ENCODE measurements around the gene ICAM5.
"Not testable (repeated sequence)": the region's sequence is repeated elsewhere in the genome, so short reads cannot be mapped to it uniquely, and the experiment has no call there.

The ICAM5 gene

DNA sequence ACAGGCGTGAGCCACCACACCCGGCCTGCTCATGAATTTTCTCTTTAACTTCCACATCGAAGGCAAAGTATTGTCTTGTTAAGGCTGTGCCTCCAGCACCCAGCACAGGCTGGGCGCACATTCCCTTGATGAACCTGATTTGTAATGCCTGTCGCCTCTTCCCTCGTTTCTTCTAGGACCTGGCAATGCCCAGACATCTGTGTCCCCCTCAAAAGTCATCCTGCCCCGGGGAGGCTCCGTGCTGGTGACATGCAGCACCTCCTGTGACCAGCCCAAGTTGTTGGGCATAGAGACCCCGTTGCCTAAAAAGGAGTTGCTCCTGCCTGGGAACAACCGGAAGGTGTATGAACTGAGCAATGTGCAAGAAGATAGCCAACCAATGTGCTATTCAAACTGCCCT lies 15.2 kb upstream of the ICAM5 start:
- Histone ChIP-seq H3K4me3 (ENCODE audit: low read length) (no peak overlapping the region), H3K27me3 (ENCODE audit: control insufficient read depth, insufficient read depth, low read length) (no peaks in the 10 kb centered on the region), H3K4me1 (ENCODE audit: control insufficient read depth, insufficient read depth, low read length) (no peaks in the 10 kb centered on the region), H3K27ac (ENCODE audit: low read depth, low read length) (no peak overlapping the region), H3K36me3 (ENCODE audit: control insufficient read depth, insufficient read depth, low read length) (no peaks in the 10 kb centered on the region), H3K9ac (ENCODE audit: low read length) (no peak overlapping the region)

DNA sequence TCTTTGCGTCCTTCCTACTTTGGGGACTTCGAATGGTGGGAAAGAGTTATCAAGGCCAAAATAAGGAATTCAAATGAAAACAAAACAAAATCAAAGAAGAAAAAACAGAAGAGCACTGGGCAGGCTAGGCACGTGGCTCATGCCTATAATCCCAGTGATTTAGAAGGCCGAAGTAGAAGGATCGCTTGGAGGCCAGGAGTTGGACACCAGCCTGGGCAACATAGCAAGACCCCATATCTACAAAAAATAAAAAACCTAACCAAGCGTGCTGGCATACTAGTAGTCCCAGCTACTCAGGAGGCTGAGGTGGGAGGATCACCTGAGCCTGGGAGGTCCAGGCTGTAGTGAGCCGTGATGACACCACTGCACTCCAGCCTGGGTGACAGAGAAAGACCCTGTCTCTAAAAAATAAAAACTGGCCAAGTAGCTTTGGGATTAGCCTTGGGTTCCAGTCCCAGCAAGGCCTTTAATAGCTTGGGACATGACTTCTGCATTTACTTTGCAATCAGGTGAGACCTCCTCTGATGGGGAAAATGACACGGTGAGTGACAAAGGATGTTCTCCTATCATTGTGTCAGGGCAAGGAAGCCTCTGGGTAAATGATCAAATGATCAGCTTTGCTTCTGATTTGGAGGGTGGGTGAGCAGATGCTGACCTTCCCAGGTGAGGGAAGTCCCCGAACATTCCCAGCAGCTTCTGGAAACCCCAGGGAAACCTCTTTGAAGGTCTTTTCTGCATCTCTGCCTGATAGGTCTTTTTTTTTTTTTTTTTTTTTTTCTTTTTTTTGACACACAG lies 11.8 kb upstream of the ICAM5 start:
- Histone ChIP-seq H3K27me3 (ENCODE audit: control insufficient read depth, insufficient read depth, low read length) (no peaks in the 10 kb centered on the region), H3K36me3 (ENCODE audit: control insufficient read depth, insufficient read depth, low read length) (no peaks in the 10 kb centered on the region), H3K27ac (ENCODE audit: low read depth, low read length) (no peak overlapping the region), H3K4me3 (ENCODE audit: low read length) (no peak overlapping the region), H3K4me1 (ENCODE audit: control insufficient read depth, insufficient read depth, low read length) (no peaks in the 10 kb centered on the region), H3K9ac (ENCODE audit: low read length) (no peak overlapping the region)

DNA sequence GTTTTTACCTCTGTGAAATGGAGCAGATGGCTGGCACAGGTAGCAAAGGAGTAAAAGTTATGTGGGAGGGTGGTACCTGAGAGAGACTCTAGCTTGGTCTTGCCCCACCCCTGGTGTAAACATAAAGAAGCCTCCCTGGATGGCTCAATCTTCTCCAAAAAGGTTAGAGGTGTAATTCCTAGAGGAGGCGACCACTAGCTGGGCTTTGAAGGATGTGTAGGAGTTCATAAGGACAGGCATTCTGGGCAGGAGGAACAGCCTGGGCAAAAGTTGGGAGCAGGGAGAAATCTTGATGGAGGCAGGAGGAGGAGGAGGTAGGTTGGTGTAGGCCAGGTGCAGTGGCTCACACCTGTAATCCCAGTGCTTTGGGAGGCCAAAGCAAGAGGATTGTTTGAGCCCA lies 10.8 kb upstream of the ICAM5 start:
- no peak overlapping the region for H3K4me3 ChIP-seq (ENCODE audit: low read length)
- no peak overlapping the region for H3K9ac ChIP-seq (ENCODE audit: low read length)
- no peaks in the 10 kb centered on the region for H3K36me3 ChIP-seq (ENCODE audit: control insufficient read depth, insufficient read depth, low read length)
- H3K27ac ChIP-seq (ENCODE audit: low read depth, low read length) = no peak overlapping the region
- no peaks in the 10 kb centered on the region for H3K27me3 ChIP-seq (ENCODE audit: control insufficient read depth, insufficient read depth, low read length)
- no peaks in the 10 kb centered on the region for H3K4me1 ChIP-seq (ENCODE audit: control insufficient read depth, insufficient read depth, low read length)

DNA sequence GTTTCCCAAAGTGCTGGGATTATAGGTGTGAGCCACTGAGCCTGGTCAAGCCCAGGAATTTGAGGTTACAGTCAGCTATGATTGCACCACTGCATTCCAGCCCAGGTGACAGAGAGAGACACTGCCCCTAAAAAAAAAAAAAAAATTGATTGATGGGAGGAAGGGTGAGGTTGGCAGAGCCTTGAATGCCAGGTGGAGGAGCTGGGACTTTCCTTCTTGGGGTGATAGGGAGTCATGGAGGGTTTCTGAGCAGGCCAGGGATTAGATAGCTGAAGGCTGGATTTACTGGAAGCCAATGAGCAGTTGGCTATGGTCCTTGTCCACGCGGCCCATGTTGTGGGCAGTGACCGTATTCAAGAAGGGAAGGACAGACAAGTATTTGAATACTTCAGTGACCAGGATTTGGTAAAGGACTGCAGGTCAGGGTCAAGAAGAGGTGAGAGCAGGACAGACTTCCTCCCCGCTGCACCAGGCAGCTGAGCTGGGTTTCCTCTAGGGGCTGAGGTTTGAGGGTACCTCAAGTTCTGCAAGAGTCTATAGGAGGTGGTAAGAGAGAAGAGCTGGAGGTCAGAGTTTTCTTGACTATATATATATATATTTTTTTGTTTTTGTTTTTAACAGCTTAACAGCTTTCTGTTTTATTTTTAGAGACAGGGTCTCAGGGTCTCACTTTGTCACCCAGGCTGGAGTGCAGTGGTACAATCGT lies 9.9 kb upstream of the ICAM5 start:
- no peak overlapping the region for H3K9ac ChIP-seq (ENCODE audit: low read length)
- no peak overlapping the region for H3K4me3 ChIP-seq (ENCODE audit: low read length)
- H3K27me3 ChIP-seq (ENCODE audit: control insufficient read depth, insufficient read depth, low read length) = no peaks in the 10 kb centered on the region
- no peaks in the 10 kb centered on the region for H3K36me3 ChIP-seq (ENCODE audit: control insufficient read depth, insufficient read depth, low read length)
- no peaks in the 10 kb centered on the region for H3K4me1 ChIP-seq (ENCODE audit: control insufficient read depth, insufficient read depth, low read length)
- no peak overlapping the region for H3K27ac ChIP-seq (ENCODE audit: low read depth, low read length)

DNA sequence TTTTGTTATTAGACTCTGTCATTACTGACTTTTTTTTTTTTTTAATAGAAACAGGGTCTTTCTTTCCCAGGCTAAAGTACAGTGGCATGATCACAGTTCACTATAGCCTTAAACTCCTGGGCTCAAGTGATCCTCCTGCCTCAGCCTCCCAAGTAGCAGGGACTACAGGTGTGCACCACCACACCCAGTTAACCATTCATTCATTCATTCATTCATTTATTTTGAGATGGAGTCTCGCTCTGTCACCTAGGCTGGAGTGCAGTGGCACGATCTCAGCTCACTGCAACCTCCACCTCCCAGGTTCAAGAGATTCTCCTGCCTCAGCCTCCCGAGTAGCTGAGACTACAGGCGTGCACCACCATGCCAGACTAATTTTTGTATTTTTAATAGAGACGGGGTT lies 7.7 kb upstream of the ICAM5 start:
- not testable (repeated sequence) for H3K4me1 ChIP-seq (ENCODE audit: control insufficient read depth, insufficient read depth, low read length); H3K27ac ChIP-seq (ENCODE audit: low read depth, low read length)

DNA sequence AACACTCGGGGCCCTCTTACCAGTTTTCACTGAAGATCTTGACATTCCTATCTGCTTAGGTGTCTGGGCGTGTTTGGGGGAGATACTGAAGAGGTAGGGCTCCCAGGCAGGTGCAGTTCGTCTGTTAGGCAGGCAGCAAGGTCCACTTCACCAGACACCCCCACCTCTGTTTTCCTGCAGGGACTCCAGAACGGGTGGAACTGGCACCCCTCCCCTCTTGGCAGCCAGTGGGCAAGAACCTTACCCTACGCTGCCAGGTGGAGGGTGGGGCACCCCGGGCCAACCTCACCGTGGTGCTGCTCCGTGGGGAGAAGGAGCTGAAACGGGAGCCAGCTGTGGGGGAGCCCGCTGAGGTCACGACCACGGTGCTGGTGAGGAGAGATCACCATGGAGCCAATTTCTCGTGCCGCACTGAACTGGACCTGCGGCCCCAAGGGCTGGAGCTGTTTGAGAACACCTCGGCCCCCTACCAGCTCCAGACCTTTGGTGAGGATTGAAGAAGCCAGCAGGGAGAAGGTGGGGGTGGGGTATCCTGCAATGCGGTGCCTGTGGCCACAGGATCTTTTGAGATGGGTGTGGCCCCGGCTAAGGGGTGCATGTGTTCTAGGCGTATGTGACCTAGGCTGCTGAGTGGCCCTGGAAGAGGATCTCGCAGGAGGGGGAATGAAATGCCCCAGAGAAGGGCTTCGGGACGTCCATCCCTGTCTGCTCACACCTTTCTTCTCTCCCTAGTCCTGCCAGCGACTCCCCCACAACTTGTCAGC lies 6.3 kb upstream of the ICAM5 start:
- Histone ChIP-seq H3K4me3 (ENCODE audit: low read length) (no peak overlapping the region), H3K9ac (ENCODE audit: low read length) (no peak overlapping the region), H3K27me3 (ENCODE audit: control insufficient read depth, insufficient read depth, low read length) (peaks cover 9% of the 10 kb centered on the region), H3K36me3 (ENCODE audit: control insufficient read depth, insufficient read depth, low read length) (peaks cover 3% of the 10 kb centered on the region), H3K4me1 (ENCODE audit: control insufficient read depth, insufficient read depth, low read length) (no peaks in the 10 kb centered on the region), H3K27ac (ENCODE audit: low read depth, low read length) (no peak overlapping the region)

More for the DNA sequence above, 7.7 kb upstream of the ICAM5 start:
- not testable (repeated sequence) for H3K9ac ChIP-seq (ENCODE audit: low read length); H3K4me3 ChIP-seq (ENCODE audit: low read length); H3K36me3 ChIP-seq (ENCODE audit: control insufficient read depth, insufficient read depth, low read length); H3K27me3 ChIP-seq (ENCODE audit: control insufficient read depth, insufficient read depth, low read length)

GRCh38 chr19:10284065-10284959 lies 5.4 kb upstream of the ICAM5 start:
- no peak overlapping the region for H3K4me3 ChIP-seq (ENCODE audit: low read length)
- no peak overlapping the region for H3K9ac ChIP-seq (ENCODE audit: low read length)
- peaks cover 17% of the 10 kb centered on the region for H3K27me3 ChIP-seq (ENCODE audit: control insufficient read depth, insufficient read depth, low read length)
- H3K36me3 ChIP-seq (ENCODE audit: control insufficient read depth, insufficient read depth, low read length) = peaks cover 3% of the 10 kb centered on the region
- H3K27ac ChIP-seq (ENCODE audit: low read depth, low read length) = no peak overlapping the region
- H3K4me1 ChIP-seq (ENCODE audit: control insufficient read depth, insufficient read depth, low read length) = peaks cover 2% of the 10 kb centered on the region

GRCh38 chr19:10284960-10285278 lies 4.8 kb upstream of the ICAM5 start:
- H3K9ac ChIP-seq (ENCODE audit: low read length) = no peak overlapping the region
- peaks cover 3% of the 10 kb centered on the region for H3K36me3 ChIP-seq (ENCODE audit: control insufficient read depth, insufficient read depth, low read length)
- H3K4me1 ChIP-seq (ENCODE audit: control insufficient read depth, insufficient read depth, low read length) = peaks cover 2% of the 10 kb centered on the region
- H3K27ac ChIP-seq (ENCODE audit: low read depth, low read length) = no peak overlapping the region
- H3K27me3 ChIP-seq (ENCODE audit: control insufficient read depth, insufficient read depth, low read length) = peaks cover 18% of the 10 kb centered on the region
- H3K4me3 ChIP-seq (ENCODE audit: low read length) = no peak overlapping the region

- Histone ChIP-seq H3K27me3 (ENCODE audit: control insufficient read depth, insufficient read depth, low read length) (peaks cover 21% of the 10 kb centered on the region), H3K4me1 (ENCODE audit: control insufficient read depth, insufficient read depth, low read length) (peaks cover 2% of the 10 kb centered on the region), H3K4me3 (ENCODE audit: low read length) (no peak overlapping the region), H3K36me3 (ENCODE audit: control insufficient read depth, insufficient read depth, low read length) (peaks cover 3% of the 10 kb centered on the region), H3K9ac (ENCODE audit: low read length) (no peak overlapping the region), H3K27ac (ENCODE audit: low read depth, low read length) (no peak overlapping the region)
Observed at GRCh38 chr19:10285393-10285792, 4.4 kb upstream of the ICAM5 start.

DNA sequence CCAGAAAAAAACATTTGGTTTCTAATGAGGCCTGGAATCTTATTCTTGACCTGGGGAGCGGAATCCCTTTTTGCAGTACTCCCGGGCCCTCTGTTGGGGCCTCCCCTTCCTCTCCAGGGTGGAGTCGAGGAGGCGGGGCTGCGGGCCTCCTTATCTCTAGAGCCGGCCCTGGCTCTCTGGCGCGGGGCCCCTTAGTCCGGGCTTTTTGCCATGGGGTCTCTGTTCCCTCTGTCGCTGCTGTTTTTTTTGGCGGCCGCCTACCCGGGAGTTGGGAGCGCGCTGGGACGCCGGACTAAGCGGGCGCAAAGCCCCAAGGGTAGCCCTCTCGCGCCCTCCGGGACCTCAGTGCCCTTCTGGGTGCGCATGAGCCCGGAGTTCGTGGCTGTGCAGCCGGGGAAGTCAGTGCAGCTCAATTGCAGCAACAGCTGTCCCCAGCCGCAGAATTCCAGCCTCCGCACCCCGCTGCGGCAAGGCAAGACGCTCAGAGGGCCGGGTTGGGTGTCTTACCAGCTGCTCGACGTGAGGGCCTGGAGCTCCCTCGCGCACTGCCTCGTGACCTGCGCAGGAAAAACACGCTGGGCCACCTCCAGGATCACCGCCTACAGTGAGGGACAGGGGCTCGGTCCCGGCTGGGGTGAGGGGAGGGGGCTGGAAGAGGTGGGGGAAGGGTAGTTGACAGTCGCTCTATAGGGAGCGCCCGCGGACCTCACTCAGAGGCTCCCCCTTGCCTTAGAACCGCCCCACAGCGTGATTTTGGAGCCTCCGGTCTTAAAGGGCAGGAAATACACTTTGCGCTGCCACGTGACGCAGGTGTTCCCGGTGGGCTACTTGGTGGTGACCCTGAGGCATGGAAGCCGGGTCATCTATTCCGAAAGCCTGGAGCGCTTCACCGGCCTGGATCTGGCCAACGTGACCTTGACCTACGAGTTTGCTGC lies 2.7 kb upstream of the ICAM5 start, which contains the start of gene ICAM4:
Gene ICAM4 (plus strand): TSS at position 153 of the 935 bp plus-strand sequence. CDS start 58 bp downstream, at position 211.
- Histone ChIP-seq H3K27me3 (ENCODE audit: control insufficient read depth, insufficient read depth, low read length) (peaks cover 37% of the 10 kb centered on the region), H3K4me1 (ENCODE audit: control insufficient read depth, insufficient read depth, low read length) (peaks cover 13% of the 10 kb centered on the region), H3K9ac (ENCODE audit: low read length) (no peak within 1 kb of the TSS), H3K36me3 (ENCODE audit: control insufficient read depth, insufficient read depth, low read length) (peaks cover 3% of the 10 kb centered on the region), H3K4me3 (ENCODE audit: low read length) (peak within 1 kb of the TSS; percentile 14), H3K27ac (ENCODE audit: low read depth, low read length) (no peak within 1 kb of the TSS)

DNA sequence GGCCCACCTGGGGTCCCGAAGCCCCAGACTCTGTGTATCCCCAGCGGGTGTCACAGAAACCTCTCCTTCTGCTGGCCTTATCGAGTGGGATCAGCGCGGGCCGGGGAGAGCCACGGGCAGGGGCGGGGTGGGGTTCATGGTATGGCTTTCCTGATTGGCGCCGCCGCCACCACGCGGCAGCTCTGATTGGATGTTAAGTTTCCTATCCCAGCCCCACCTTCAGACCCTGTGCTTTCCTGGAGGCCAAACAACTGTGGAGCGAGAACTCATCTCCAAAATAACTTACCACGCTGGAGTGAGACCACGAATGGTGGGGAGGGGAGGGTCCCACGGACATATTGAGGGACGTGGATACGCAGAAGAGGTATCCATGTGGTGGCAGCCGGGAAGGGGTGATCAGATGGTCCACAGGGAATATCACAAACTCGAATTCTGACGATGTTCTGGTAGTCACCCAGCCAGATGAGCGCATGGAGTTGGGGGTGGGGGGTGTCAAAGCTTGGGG lies 1.0 kb upstream of the ICAM5 start:
- Histone ChIP-seq H3K9ac (ENCODE audit: low read length) (no peak overlapping the region), H3K4me1 (ENCODE audit: control insufficient read depth, insufficient read depth, low read length) (peaks cover 13% of the 10 kb centered on the region), H3K27ac (ENCODE audit: low read depth, low read length) (no peak overlapping the region), H3K4me3 (ENCODE audit: low read length) (peak overlapping the region; percentile 62), H3K27me3 (ENCODE audit: control insufficient read depth, insufficient read depth, low read length) (peaks cover 53% of the 10 kb centered on the region), H3K36me3 (ENCODE audit: control insufficient read depth, insufficient read depth, low read length) (peaks cover 3% of the 10 kb centered on the region)

Data from rectal smooth muscle tissue (tissue), 1 donor.